ENCODE results near the gene VWC2L. TPM values are rescaled to one million over a fixed set of nuclear protein-coding genes. Genes with fewer than 3 reads are reported as not detected.

Gene VWC2L
- total and polyA plus RNA-seq, 2 of the 8 experiments (the other 6 are each of a cell fraction or from before 2014, with no cell fraction given): not detected

DNA sequence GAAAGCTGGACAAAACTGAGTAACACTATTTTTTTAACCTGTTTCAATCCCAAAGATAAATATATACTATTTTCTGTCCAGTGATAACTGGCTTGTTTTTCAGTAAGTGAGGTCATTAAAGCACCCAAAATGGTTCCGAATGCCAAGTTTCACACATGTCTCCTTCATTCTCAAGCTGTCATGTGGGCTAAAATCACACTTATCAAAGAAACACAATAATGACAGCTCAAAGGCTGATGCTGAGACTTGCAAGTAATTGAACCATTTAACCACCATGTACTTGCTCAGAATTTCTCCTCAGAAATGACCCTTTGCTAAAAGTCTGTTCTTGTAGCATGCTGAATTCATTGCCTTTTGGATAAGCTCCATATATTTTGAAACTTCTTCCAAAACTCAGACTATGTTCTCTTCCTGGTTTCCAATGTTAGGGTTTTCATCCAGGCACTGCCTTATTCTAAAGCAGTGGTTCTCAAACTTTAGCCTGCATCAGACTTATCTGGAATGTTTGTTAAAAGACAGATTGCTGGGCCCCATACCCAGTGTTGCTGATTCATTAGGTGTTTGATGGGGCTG, 149.8 kb downstream of the VWC2L start (continued):
- TF ChIP-seq, protein P1, sequence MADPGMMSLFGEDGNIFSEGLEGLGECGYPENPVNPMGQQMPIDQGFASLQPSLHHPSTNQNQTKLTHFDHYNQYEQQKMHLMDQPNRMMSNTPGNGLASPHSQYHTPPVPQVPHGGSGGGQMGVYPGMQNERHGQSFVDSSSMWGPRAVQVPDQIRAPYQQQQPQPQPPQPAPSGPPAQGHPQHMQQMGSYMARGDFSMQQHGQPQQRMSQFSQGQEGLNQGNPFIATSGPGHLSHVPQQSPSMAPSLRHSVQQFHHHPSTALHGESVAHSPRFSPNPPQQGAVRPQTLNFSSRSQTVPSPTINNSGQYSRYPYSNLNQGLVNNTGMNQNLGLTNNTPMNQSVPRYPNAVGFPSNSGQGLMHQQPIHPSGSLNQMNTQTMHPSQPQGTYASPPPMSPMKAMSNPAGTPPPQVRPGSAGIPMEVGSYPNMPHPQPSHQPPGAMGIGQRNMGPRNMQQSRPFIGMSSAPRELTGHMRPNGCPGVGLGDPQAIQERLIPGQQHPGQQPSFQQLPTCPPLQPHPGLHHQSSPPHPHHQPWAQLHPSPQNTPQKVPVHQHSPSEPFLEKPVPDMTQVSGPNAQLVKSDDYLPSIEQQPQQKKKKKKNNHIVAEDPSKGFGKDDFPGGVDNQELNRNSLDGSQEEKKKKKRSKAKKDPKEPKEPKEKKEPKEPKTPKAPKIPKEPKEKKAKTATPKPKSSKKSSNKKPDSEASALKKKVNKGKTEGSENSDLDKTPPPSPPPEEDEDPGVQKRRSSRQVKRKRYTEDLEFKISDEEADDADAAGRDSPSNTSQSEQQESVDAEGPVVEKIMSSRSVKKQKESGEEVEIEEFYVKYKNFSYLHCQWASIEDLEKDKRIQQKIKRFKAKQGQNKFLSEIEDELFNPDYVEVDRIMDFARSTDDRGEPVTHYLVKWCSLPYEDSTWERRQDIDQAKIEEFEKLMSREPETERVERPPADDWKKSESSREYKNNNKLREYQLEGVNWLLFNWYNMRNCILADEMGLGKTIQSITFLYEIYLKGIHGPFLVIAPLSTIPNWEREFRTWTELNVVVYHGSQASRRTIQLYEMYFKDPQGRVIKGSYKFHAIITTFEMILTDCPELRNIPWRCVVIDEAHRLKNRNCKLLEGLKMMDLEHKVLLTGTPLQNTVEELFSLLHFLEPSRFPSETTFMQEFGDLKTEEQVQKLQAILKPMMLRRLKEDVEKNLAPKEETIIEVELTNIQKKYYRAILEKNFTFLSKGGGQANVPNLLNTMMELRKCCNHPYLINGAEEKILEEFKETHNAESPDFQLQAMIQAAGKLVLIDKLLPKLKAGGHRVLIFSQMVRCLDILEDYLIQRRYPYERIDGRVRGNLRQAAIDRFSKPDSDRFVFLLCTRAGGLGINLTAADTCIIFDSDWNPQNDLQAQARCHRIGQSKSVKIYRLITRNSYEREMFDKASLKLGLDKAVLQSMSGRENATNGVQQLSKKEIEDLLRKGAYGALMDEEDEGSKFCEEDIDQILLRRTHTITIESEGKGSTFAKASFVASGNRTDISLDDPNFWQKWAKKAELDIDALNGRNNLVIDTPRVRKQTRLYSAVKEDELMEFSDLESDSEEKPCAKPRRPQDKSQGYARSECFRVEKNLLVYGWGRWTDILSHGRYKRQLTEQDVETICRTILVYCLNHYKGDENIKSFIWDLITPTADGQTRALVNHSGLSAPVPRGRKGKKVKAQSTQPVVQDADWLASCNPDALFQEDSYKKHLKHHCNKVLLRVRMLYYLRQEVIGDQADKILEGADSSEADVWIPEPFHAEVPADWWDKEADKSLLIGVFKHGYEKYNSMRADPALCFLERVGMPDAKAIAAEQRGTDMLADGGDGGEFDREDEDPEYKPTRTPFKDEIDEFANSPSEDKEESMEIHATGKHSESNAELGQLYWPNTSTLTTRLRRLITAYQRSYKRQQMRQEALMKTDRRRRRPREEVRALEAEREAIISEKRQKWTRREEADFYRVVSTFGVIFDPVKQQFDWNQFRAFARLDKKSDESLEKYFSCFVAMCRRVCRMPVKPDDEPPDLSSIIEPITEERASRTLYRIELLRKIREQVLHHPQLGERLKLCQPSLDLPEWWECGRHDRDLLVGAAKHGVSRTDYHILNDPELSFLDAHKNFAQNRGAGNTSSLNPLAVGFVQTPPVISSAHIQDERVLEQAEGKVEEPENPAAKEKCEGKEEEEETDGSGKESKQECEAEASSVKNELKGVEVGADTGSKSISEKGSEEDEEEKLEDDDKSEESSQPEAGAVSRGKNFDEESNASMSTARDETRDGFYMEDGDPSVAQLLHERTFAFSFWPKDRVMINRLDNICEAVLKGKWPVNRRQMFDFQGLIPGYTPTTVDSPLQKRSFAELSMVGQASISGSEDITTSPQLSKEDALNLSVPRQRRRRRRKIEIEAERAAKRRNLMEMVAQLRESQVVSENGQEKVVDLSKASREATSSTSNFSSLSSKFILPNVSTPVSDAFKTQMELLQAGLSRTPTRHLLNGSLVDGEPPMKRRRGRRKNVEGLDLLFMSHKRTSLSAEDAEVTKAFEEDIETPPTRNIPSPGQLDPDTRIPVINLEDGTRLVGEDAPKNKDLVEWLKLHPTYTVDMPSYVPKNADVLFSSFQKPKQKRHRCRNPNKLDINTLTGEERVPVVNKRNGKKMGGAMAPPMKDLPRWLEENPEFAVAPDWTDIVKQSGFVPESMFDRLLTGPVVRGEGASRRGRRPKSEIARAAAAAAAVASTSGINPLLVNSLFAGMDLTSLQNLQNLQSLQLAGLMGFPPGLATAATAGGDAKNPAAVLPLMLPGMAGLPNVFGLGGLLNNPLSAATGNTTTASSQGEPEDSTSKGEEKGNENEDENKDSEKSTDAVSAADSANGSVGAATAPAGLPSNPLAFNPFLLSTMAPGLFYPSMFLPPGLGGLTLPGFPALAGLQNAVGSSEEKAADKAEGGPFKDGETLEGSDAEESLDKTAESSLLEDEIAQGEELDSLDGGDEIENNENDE (IDR thresholded peaks at IDR 0.05; ENCODE audit: insufficient replicate concordance, low read length): no peak
- TF ChIP-seq RAD21 (IDR thresholded peaks at IDR 0.05 in 1 of 2, conservative IDR thresholded peaks at IDR 0.05 in 1 of 2; ENCODE audit: low read depth in 2 of 2, low read length in 2 of 2) (no peak), CTBP2 (IDR thresholded peaks at IDR 0.05; ENCODE audit: borderline replicate concordance, insufficient read depth, insufficient read length, low read length) (no peak), ZNF274 (IDR thresholded peaks at IDR 0.05; ENCODE audit: borderline replicate concordance, extremely low read depth, low read length) (no peak)
- TF ChIP-seq, protein P2, sequence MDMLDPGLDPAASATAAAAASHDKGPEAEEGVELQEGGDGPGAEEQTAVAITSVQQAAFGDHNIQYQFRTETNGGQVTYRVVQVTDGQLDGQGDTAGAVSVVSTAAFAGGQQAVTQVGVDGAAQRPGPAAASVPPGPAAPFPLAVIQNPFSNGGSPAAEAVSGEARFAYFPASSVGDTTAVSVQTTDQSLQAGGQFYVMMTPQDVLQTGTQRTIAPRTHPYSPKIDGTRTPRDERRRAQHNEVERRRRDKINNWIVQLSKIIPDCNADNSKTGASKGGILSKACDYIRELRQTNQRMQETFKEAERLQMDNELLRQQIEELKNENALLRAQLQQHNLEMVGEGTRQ (IDR thresholded peaks at IDR 0.05; ENCODE audit: low read length): no peak

Measured in H1 (cell line).